GM18873 (cell line): ENCODE data around the gene CRACR2B.
A peak's percentile ranks its signal among the peaks of the same experiment; 100 is the strongest.

Experiments used
- ATAC-seq: cut with Tn5 transposase; IDR thresholded peaks from one replicate; pipeline ENCODE4 v1.9.1; 2021; ENCODE audit warnings: mild to moderate bottlenecking, moderate library complexity, moderate number of reproducible peaks; ENCODE audit not compliant: unreplicated experiment, low FRiP score

CRACR2B gene

DNA sequence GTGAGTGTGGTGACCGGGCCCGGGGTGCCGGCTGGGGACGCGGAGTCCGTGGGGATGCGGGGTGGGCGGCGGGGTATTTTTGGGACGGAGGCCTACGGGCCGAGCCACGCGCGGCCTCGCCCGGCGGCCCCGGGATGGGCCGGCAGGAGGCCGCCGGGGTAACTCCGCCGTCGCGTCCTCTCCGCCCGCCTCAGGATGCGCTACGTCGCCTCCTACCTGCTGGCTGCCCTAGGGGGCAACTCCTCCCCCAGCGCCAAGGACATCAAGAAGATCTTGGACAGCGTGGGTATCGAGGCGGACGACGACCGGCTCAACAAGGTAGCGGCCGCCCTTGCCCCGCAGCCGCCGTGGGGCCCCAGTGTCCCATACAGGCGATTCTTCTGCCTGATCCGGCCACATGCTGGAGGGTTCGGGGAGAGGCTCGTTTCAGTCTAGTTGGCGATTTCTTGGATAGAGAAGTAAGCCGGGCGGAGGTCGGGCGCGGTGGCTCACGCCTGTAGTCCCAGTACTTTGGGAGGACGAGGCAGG, 17.6 kb upstream of the CRACR2B start:
- no peak for ATAC-seq

GRCh38 chr11:811446-812245, 16.1 kb upstream of the CRACR2B start:
- no peak for ATAC-seq

DNA sequence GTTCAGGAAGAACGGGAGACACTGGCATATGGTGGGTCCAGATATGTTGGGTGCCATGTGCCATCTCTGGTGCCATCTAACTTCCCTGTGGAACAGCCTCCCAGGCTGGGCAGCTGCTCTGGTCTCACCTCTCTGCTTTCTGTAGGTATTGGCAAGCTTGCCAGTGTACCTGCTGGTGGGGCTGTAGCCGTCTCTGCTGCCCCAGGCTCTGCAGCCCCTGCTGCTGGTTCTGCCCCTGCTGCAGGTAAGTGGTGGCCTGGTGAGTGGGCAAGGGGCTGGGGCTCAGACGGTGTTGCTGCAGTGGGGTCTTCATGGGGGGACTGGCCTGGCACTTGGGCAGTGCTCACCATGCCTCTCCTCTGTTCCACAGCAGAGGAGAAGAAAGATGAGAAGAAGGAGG, 15.3 kb upstream of the CRACR2B start:
- no peak for ATAC-seq

DNA sequence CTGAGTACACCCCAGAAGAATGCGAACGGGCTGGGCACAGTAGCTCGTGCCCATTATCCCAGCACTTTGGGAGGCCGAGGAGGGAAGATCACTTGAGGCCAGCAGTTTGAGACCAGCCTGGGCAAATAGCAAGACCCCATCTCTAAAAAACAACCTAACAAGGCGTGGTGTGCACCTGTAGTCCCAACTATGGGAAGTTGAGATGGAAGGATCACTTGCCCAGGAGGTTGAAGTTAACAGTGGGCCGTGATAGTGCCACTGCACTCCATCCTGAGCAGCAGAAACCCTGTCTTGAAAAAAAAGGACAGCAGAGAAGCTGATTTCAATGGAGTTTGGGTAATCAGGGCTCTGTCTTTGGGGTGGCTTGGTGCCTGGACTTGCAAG, 14.7 kb upstream of the CRACR2B start:
- ATAC-seq: no peak

GRCh38 chr11:813456-814096, 14.1 kb upstream of the CRACR2B start:
- no peak for ATAC-seq

GRCh38 chr11:815675-816432, 11.9 kb upstream of the CRACR2B start:
- no peak for ATAC-seq

DNA sequence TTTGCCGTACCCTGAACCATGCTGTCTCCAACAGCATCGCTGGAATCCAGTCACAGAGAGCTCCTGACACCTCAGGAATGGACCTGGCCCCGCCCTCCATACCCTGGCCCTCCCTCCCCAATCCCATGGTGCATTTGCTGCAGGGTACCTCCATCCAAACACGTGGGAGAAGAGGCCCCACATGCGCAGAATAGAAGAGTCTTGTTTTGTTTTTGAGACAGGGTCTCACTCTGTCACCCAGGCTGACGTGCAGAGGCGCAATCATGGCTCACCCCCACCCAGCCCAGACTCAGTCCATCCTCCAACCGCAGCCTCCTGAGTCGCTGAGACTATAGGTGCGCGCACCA, 11.3 kb upstream of the CRACR2B start:
- no peak for ATAC-seq

- ATAC-seq: no peak
These were observed 9.2 kb upstream of the CRACR2B start, which contains the start of gene PNPLA2 for GRCh38 chr11:818396-819128. PNPLA2 (plus strand) TSS chr11:818914; CDS start chr11:819719, 805 bp downstream.

- ATAC-seq: peak; percentile 34
These were observed 8.4 kb upstream of the CRACR2B start for GRCh38 chr11:819129-819931.

- ATAC-seq: peak; percentile 37
These were observed 7.6 kb upstream of the CRACR2B start for GRCh38 chr11:819943-820649.

GRCh38 chr11:820655-821511, 6.8 kb upstream of the CRACR2B start:
- ATAC-seq: no peak

GRCh38 chr11:821512-822371, 6.0 kb upstream of the CRACR2B start:
- ATAC-seq: no peak

DNA sequence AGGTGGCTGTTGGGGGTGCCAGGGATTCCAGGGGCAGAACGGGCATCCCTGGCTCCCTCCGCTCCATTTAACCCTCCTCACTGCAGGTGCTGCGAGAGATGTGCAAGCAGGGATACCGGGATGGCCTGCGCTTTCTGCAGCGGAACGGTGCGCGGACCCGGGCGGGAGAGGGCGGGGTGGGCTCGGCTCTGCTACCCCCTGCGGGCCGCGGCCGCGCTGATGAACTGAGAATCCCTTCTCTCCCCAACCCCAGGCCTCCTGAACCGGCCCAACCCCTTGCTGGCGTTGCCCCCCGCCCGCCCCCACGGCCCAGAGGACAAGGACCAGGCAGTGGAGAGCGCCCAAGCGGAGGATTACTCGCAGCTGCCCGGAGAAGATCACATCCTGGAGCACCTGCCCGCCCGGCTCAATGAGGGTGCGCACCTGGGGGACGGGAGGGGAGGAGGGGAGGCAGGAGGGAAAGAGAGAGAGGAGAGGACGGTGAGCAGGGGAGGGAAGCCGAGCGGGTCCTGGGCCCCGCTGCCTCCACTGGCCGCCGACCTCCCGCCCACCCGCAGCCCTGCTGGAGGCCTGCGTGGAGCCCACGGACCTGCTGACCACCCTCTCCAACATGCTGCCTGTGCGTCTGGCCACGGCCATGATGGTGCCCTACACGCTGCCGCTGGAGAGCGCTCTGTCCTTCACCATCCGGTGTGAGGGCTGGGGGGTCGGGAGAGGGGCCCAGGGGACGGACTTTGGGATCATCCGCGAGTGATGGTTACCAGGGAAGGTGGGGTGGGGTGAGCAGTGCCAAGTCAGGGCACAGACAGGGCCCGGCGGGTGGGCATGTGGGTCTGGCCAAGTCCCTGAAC, 4.1 kb upstream of the CRACR2B start:
- no peak for ATAC-seq

- no peak for ATAC-seq
These were observed 3.3 kb upstream of the CRACR2B start for GRCh38 chr11:824292-824880.

- no peak for ATAC-seq
These were observed 2.8 kb upstream of the CRACR2B start for GRCh38 chr11:824942-825341.
